ENCODE results near the gene ARHGAP28. TPM values are rescaled to one million over a fixed set of nuclear protein-coding genes. Genes with fewer than 3 reads are reported as not detected.

ARHGAP28 gene
- total and polyA plus RNA-seq, 12 donors: 2.7 to 34.3 (median 7.3) TPM

- no peak for DNase-seq
- H3K27ac ChIP-seq: no peak overlapping the region
- no peak overlapping the region for H3K4me3 ChIP-seq
- no peaks in the 10 kb centered on the region for H3K27me3 ChIP-seq
- H3K9me3 ChIP-seq (replicated peaks in 1 of 3): no peaks in the 10 kb centered on the region
- intact Hi-C loops (cut with DNase I): loop anchor here in 1 of 2 donors (10.0 kb wide), 1 partner anchor 127 kb away; no protein-coding TSS in a partner anchor
- H3K4me1 ChIP-seq (replicated peaks in 1 of 2): peaks cover 0 to 14% of the 10 kb centered on the region in 2 donors
- no peaks in the 10 kb centered on the region for H3K36me3 ChIP-seq (replicated peaks in 1 of 2)
- TF ChIP-seq CTCF (IDR thresholded peaks at IDR 0.05): no peak
- TF ChIP-seq POLR2A (IDR thresholded peaks at IDR 0.05): no peak
- WGBS, 4 donors: 70 to 85% (median 81%) methylated on average over 2 of the region's 2 CpGs
These were observed 18.7 kb downstream of the ARHGAP28 start for GRCh38 chr18:6748241-6748640.

- Histone ChIP-seq H3K4me3 (no peak overlapping the region), H3K36me3 (replicated peaks in 1 of 2) (no peaks in the 10 kb centered on the region), H3K27me3 (no peaks in the 10 kb centered on the region), H3K27ac (no peak overlapping the region), H3K4me1 (replicated peaks in 1 of 2) (peaks cover 0 to 14% of the 10 kb centered on the region in 2 donors), H3K9me3 (replicated peaks in 1 of 3) (no peaks in the 10 kb centered on the region)
- no peak for DNase-seq
- TF ChIP-seq CTCF (IDR thresholded peaks at IDR 0.05): no peak
- no peak for TF ChIP-seq POLR2A (IDR thresholded peaks at IDR 0.05)
- 93 to 100% (median 98%) methylated on average over 1 of the region's 1 CpG for WGBS, 4 donors
- intact Hi-C loops (cut with DNase I): no loop called here
These were observed 20.9 kb downstream of the ARHGAP28 start for GRCh38 chr18:6750411-6750810.

GRCh38 chr18:6751222-6751621 is 21.7 kb downstream of the ARHGAP28 start:
- Histone ChIP-seq H3K27ac (peak overlapping the region in 2 of 5 donors; percentile 36 to 68), H3K4me3 (no peak overlapping the region), H3K4me1 (replicated peaks in 1 of 2) (peaks cover 0 to 14% of the 10 kb centered on the region in 2 donors), H3K36me3 (replicated peaks in 1 of 2) (no peaks in the 10 kb centered on the region), H3K27me3 (no peaks in the 10 kb centered on the region), H3K9me3 (replicated peaks in 1 of 3) (no peaks in the 10 kb centered on the region)
- TF ChIP-seq POLR2A (IDR thresholded peaks at IDR 0.05) (no peak), CTCF (IDR thresholded peaks at IDR 0.05) (no peak)
- DNase-seq: peak in 3 of 7 donors; percentile 35 to 38 (median 37)
- intact Hi-C loops (cut with DNase I): no loop called here
- 19 to 32% (median 25%) methylated on average over 2 of the region's 2 CpGs for WGBS, 4 donors

GRCh38 chr18:6752202-6752860 is 22.8 kb downstream of the ARHGAP28 start:
- intact Hi-C loops (cut with DNase I): no loop called here
- Histone ChIP-seq H3K36me3 (replicated peaks in 1 of 2) (no peaks in the 10 kb centered on the region), H3K27me3 (no peaks in the 10 kb centered on the region), H3K27ac (peak overlapping the region in 2 of 5 donors; percentile 36 to 43), H3K9me3 (replicated peaks in 1 of 3) (no peaks in the 10 kb centered on the region), H3K4me1 (replicated peaks in 1 of 2) (peaks cover 0 to 14% of the 10 kb centered on the region in 2 donors), H3K4me3 (no peak overlapping the region)
- 41 to 51% (median 47%) methylated on average over 6 of the region's 6 CpGs for WGBS, 4 donors
- DNase-seq: no peak
- TF ChIP-seq CTCF (IDR thresholded peaks at IDR 0.05) (no peak), POLR2A (IDR thresholded peaks at IDR 0.05) (no peak)

Measured in adrenal gland (tissue), 12 donors.